SW 1271 (cell line): ENCODE measurements around the gene MAMDC2.
A peak's percentile ranks its signal among the peaks of the same experiment; 100 is the strongest.

Source experiments
- DNase-seq, 2 experiments: peaks; one replicate each; lab custom pipeline; 2025; lab: John Stamatoyannopoulos, UW

MAMDC2 gene

GRCh38 chr9:70261131-70261870 is 217.7 kb downstream of the MAMDC2 start:
- no peak for DNase-seq

- no peak for DNase-seq
Observed at GRCh38 chr9:70262366-70262765, 218.7 kb downstream of the MAMDC2 start.

GRCh38 chr9:70262948-70263347 is 219.3 kb downstream of the MAMDC2 start:
- DNase-seq = no peak

- DNase-seq = peak in 1 of 2 experiments; percentile 14
Observed at GRCh38 chr9:70263421-70263820, 219.8 kb downstream of the MAMDC2 start.
